HEK293 (cell line): Measurements from ENCODE around the gene ARFGEF2.

ENCODE experiments used
- CTCF ChIA-PET: fragments of 350-600 bp; formaldehyde crosslinking; extraction: SDS; loops from one replicate; lab custom pipeline; 2021; ENCODE audit warnings: antibody characterized with exemption; lab: Yijun Ruan, JAX
- POLR2A ChIA-PET: fragments of 300-600 bp; formaldehyde crosslinking; extraction: SDS; loops from one replicate; lab custom pipeline; 2020; ENCODE audit warnings: antibody characterized with exemption, inconsistent platforms; lab: Yijun Ruan, JAX
- H3K27ac ChIP-seq: fragments of 200-500 bp; sonication (Bioruptor generic); 2 replicates; pipeline ENCODE4 v1.5.1; 2014; ENCODE audit warnings: low read depth, low read length, control low read depth, inconsistent platforms; ENCODE audit errors: extremely low read depth
- H3K36me3 ChIP-seq, 2 experiments: fragments of 200-500 bp in 1 of 2; sonication (Bioruptor generic) in 1 of 2; 1 replicate in 1 of 2; 2 replicates in 1 of 2; pipeline ENCODE4 v1.5.1; 2014 to 2017; ENCODE audit warnings: inconsistent platforms in 2 of 2, low read length in 2 of 2; ENCODE audit not compliant: control insufficient read depth in 2 of 2, insufficient read depth in 1 of 2
- H3K4me1 ChIP-seq: fragments of 200-500 bp; sonication (Bioruptor generic); 2 replicates; pipeline ENCODE4 v1.5.1; 2014; ENCODE audit warnings: mild to moderate bottlenecking, low read length, inconsistent platforms; ENCODE audit not compliant: control insufficient read depth, insufficient read depth
- H3K4me3 ChIP-seq: 2 replicates; pipeline ENCODE4 v1.5.1; 2011; ENCODE audit warnings: low read depth, mild to moderate bottlenecking, control low read depth, low read length, moderate library complexity
- H3K9me3 ChIP-seq: fragments of 200-500 bp; sonication (Bioruptor generic); 2 replicates; pipeline ENCODE4 v1.5.1; 2014; ENCODE audit warnings: low read depth, low read length, inconsistent platforms; ENCODE audit not compliant: control insufficient read depth, insufficient read depth
- IKZF3 ChIP-seq: fragments of 450-650 bp; IDR thresholded peaks from 2 replicates; pipeline ENCODE4 v1.5.0; 2018; ENCODE audit warnings: missing biosample characterization, mild to moderate bottlenecking, missing genetic modification characterization, moderate library complexity
- MEIS1 ChIP-seq: sonication (generic); formaldehyde crosslinking; IDR thresholded peaks from 2 replicates; pipeline ENCODE4 v1.8.1; 2022; ENCODE audit warnings: missing genetic modification reagents, mild to moderate bottlenecking, borderline replicate concordance
- MZF1 ChIP-seq: fragments of 450-650 bp; formaldehyde crosslinking; IDR thresholded peaks from 2 replicates; pipeline ENCODE4 v1.5.1; 2017; ENCODE audit warnings: missing biosample characterization, missing genetic modification characterization, borderline replicate concordance
- RBAK ChIP-seq: fragments of 450-650 bp; formaldehyde crosslinking; IDR thresholded peaks from 2 replicates; pipeline ENCODE4 v1.5.1; 2016; ENCODE audit warnings: missing biosample characterization, missing genetic modification characterization
- ZBTB21 ChIP-seq: fragments of 450-650 bp; formaldehyde crosslinking; IDR thresholded peaks from 2 replicates; pipeline ENCODE4 v1.5.1; 2017; ENCODE audit warnings: missing biosample characterization, missing genetic modification characterization
- ZFP69B ChIP-seq: fragments of 450-650 bp; formaldehyde crosslinking; IDR thresholded peaks from 2 replicates; pipeline ENCODE4 v1.5.1; 2016; ENCODE audit warnings: missing biosample characterization, missing genetic modification characterization
- ZNF138 ChIP-seq: fragments of 450-650 bp; formaldehyde crosslinking; IDR thresholded peaks from 2 replicates; pipeline ENCODE4 v1.5.1; 2016; ENCODE audit warnings: missing biosample characterization, missing genetic modification characterization, borderline replicate concordance
- ZNF146 ChIP-seq: fragments of 450-650 bp; formaldehyde crosslinking; IDR thresholded peaks from 2 replicates; pipeline ENCODE4 v1.5.1; 2016; ENCODE audit warnings: missing biosample characterization, missing genetic modification characterization
- ZNF148 ChIP-seq: fragments of 450-650 bp; formaldehyde crosslinking; IDR thresholded peaks from 2 replicates; pipeline ENCODE4 v1.5.0; 2017; ENCODE audit warnings: missing biosample characterization, missing genetic modification characterization, borderline replicate concordance
- ZNF19 ChIP-seq: fragments of 450-650 bp; formaldehyde crosslinking; IDR thresholded peaks from 2 replicates; pipeline ENCODE4; 2016; ENCODE audit warnings: missing biosample characterization, missing genetic modification characterization, low read depth
- ZNF274 ChIP-seq, 2 experiments: fragments of 200-500 bp in 1 of 2; fragments of 450-650 bp in 1 of 2; sonication (Bioruptor generic) in 1 of 2; formaldehyde crosslinking in 1 of 2; IDR thresholded peaks; 2 replicates each; pipeline versions ENCODE4 v1.5.1 to v1.6.1; 2014 to 2016; ENCODE audit warnings: borderline replicate concordance in 1 of 2, inconsistent platforms in 1 of 2, low read length in 1 of 2, missing biosample characterization in 1 of 2, missing genetic modification characterization in 1 of 2
- ZNF350 ChIP-seq: fragments of 450-650 bp; formaldehyde crosslinking; IDR thresholded peaks from 2 replicates; pipeline ENCODE4 v1.5.0; 2017; ENCODE audit warnings: missing biosample characterization, mild to moderate bottlenecking, missing genetic modification characterization
- ZNF391 ChIP-seq: fragments of 450-650 bp; formaldehyde crosslinking; IDR thresholded peaks from 2 replicates; pipeline ENCODE4 v1.5.1; 2016; ENCODE audit warnings: low read depth, missing biosample characterization, missing genetic modification characterization, borderline replicate concordance
- ZNF654 ChIP-seq: fragments of 450-650 bp; formaldehyde crosslinking; IDR thresholded peaks from 2 replicates; pipeline ENCODE4 v1.5.1; 2016; ENCODE audit warnings: low read depth, missing biosample characterization, missing genetic modification characterization
- ZNF664 ChIP-seq: fragments of 450-650 bp; formaldehyde crosslinking; IDR thresholded peaks from 2 replicates; pipeline ENCODE4 v1.5.1; 2016; ENCODE audit warnings: missing biosample characterization, missing genetic modification characterization
- ZNF670 ChIP-seq: fragments of 450-650 bp; formaldehyde crosslinking; IDR thresholded peaks from 2 replicates; pipeline ENCODE4 v1.5.1; 2016; ENCODE audit warnings: missing biosample characterization, missing genetic modification characterization, low read depth
- ZNF677 ChIP-seq: fragments of 450-650 bp; IDR thresholded peaks from 2 replicates; pipeline ENCODE4 v1.5.0; 2018; ENCODE audit warnings: missing biosample characterization, mild to moderate bottlenecking, missing genetic modification characterization, moderate library complexity
- ZSCAN18 ChIP-seq: fragments of 450-650 bp; formaldehyde crosslinking; IDR thresholded peaks from 2 replicates; pipeline ENCODE4 v1.5.1; 2016; ENCODE audit warnings: missing biosample characterization, missing genetic modification characterization
- ZSCAN30 ChIP-seq: fragments of 450-650 bp; IDR thresholded peaks from 2 replicates; pipeline ENCODE4 v1.5.1; 2018; ENCODE audit warnings: missing biosample characterization, mild to moderate bottlenecking, missing genetic modification characterization, moderate library complexity

The ARFGEF2 gene

GRCh38 chr20:48970681-48971365, 49.3 kb downstream of the ARFGEF2 start:
- H3K36me3 ChIP-seq, result peaks cover 8 to 74% of the 10 kb centered on the region in 2 experiments
- no peak overlapping the region for H3K27ac ChIP-seq
- ChIA-PET CTCF (interaction anchor here (1.4 kb wide), 1 partner anchor 16 kb away, joined by 3 read pairs; no protein-coding TSS in a partner anchor), POLR2A (no interaction called here)
- H3K9me3 ChIP-seq, result no peaks in the 10 kb centered on the region
- no peak overlapping the region for H3K4me3 ChIP-seq
- TF ChIP-seq ZNF654 (tag by site-specific recombination) (peak; percentile 4; the same call in 1 of the 2 replicates), ZFP69B (no peak)
- no peaks in the 10 kb centered on the region for H3K4me1 ChIP-seq

DNA sequence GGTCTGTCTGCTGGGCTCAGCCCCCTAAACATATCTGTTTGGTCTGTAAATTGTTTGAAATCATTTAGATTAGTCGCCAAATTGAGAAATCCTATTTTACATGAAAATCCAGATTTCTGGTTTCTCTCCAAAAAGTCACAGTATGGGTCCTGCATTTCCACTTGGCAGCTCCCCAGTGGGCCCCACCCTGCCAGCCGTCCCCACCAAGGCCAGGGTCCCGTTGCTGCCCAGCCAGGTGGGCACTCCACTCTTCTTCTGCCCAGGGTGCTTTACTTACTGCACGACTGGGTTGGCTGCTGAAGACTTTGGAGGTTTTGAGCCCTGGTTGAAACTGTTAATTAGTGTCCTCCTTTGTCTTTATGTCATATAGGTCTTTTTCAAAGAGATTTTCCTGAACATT, 50.4 kb downstream of the ARFGEF2 start:
- H3K27ac ChIP-seq, result no peak overlapping the region
- H3K4me1 ChIP-seq, result no peaks in the 10 kb centered on the region
- TF ChIP-seq ZNF677 (tag by site-specific recombination) (no peak), ZSCAN30 (no peak), ZNF138 (tag by site-specific recombination) (no peak), ZBTB21 (tag by site-specific recombination) (no peak), ZNF274 (IDR thresholded peaks at IDR 0.05; ENCODE audit: low read length) (no peak), ZNF274 (tag by site-specific recombination; IDR thresholded peaks at IDR 0.05; ENCODE audit: borderline replicate concordance) (no peak), IKZF3 (tag by site-specific recombination) (no peak), ZFP69B (no peak), MEIS1 (no peak), ZNF146 (tag by site-specific recombination) (no peak), ZNF391 (tag by site-specific recombination) (no peak), ZNF350 (tag by site-specific recombination) (no peak), MZF1 (no peak), ZNF19 (tag by site-specific recombination) (no peak), ZNF148 (tag by site-specific recombination) (no peak), ZNF670 (tag by site-specific recombination) (no peak), ZNF664 (tag by site-specific recombination) (no peak), ZSCAN18 (tag by site-specific recombination) (no peak), RBAK (tag by site-specific recombination) (no peak)
- no peaks in the 10 kb centered on the region for H3K9me3 ChIP-seq
- POLR2A ChIA-PET, result no interaction called here
- CTCF ChIA-PET, result interaction anchor here (1.2 kb wide), 1 partner anchor 16 kb away, joined by 4 read pairs; no protein-coding TSS in a partner anchor
- H3K4me3 ChIP-seq, result no peak overlapping the region
- H3K36me3 ChIP-seq, result peaks cover 8 to 75% of the 10 kb centered on the region in 2 experiments
